Endothelial cell of umbilical vein (primary cell): ENCODE data around the gene NKX3-2. TPM values are rescaled to one million over a fixed set of nuclear protein-coding genes. Genes with fewer than 3 reads are reported as not detected.

ENCODE experiments used
- BruUV-seq: library from RNA; stranded (reverse); fragments of 400-500 nt; replicated peaks from 2 replicates; lab custom pipeline; 2021; lab: Mats Ljungman, UMichigan
- CTCF ChIA-PET: fragments of 300-600, 350-600 bp; sonication (Branson Sonifier 250); formaldehyde crosslinking; loops from one replicate; lab custom pipeline; 2021; ENCODE audit warnings: antibody characterized with exemption, inconsistent platforms; lab: Charles Lee
- POLR2A ChIA-PET: fragments of 300-600, 350-600 bp; sonication (Branson Sonifier 250); formaldehyde crosslinking; loops from one replicate; lab custom pipeline; 2021; ENCODE audit warnings: antibody characterized with exemption, inconsistent platforms; lab: Charles Lee
- DNase-seq: peaks from one replicate; pipeline ENCODE4 v3.0.0-alpha.2; 2011; ENCODE audit warnings: low read depth, low spot score
- FAIRE-seq: peaks from 2 replicates; lab custom pipeline; 2011; peaks lifted over from hg19 to GRCh38; lab: Jason Lieb, UNC
- H2AFZ ChIP-seq: 2 replicates; pipeline ENCODE4 v1.6.0; 2012; ENCODE audit warnings: low read depth, low read length, control low read depth, inconsistent platforms
- H3K27ac ChIP-seq: 2 replicates; pipeline ENCODE4 v1.5.1; 2011; ENCODE audit warnings: low read depth, mild to moderate bottlenecking, control low read depth, low read length, moderate library complexity; ENCODE audit not compliant: insufficient read depth
- H3K27me3 ChIP-seq, 2 experiments: 2 replicates each; pipeline versions ENCODE4 v1.6.0 to v1.6.1; 2011; ENCODE audit warnings: low read length in 2 of 2, mixed read lengths in 1 of 2; ENCODE audit not compliant: control insufficient read depth in 2 of 2, insufficient read depth in 2 of 2
- H3K36me3 ChIP-seq, 2 experiments: 2 replicates in 1 of 2; 3 replicates in 1 of 2; pipeline ENCODE4 v1.5.1; 2011; ENCODE audit warnings: low read length in 2 of 2, mild to moderate bottlenecking in 1 of 2, moderate library complexity in 1 of 2; ENCODE audit not compliant: control insufficient read depth in 2 of 2, insufficient read depth in 2 of 2; ENCODE audit errors: extremely low read depth in 1 of 2
- H3K4me1 ChIP-seq: 3 replicates; pipeline ENCODE4 v1.5.1; 2011; ENCODE audit warnings: mild to moderate bottlenecking, low read length; ENCODE audit not compliant: control insufficient read depth, insufficient read depth; ENCODE audit errors: extremely low read depth
- H3K4me2 ChIP-seq: 2 replicates; pipeline ENCODE4 v1.6.1; 2011; ENCODE audit warnings: low read length, control low read depth, mixed read lengths; ENCODE audit not compliant: insufficient read depth
- H3K4me3 ChIP-seq, 3 experiments: fragments of 200-600 bp in 1 of 3; sonication (generic), shearing (Covaris generic) in 1 of 3; replicated peaks in 1 of 3; 2 replicates each; pipeline ENCODE4 v1.5.1; 2011 to 2016; ENCODE audit warnings: control low read depth in 3 of 3, low read length in 3 of 3, mild to moderate bottlenecking in 2 of 3, inconsistent platforms in 1 of 3, low read depth in 1 of 3, moderate library complexity in 1 of 3; ENCODE audit not compliant: insufficient read depth in 1 of 3
- H3K79me2 ChIP-seq: 2 replicates; pipeline ENCODE4 v1.6.0; 2012; ENCODE audit warnings: low read length, inconsistent platforms; ENCODE audit not compliant: control insufficient read depth, insufficient read depth
- H3K9ac ChIP-seq: replicated peaks from 2 replicates; pipeline ENCODE3; 2011; ENCODE audit warnings: low read length, control low read depth; ENCODE audit not compliant: insufficient read depth; ENCODE audit errors: extremely low read depth
- H3K9me1 ChIP-seq: replicated peaks from 3 replicates; pipeline ENCODE4 v1.6.0; 2011; ENCODE audit warnings: mild to moderate bottlenecking, low read length; ENCODE audit not compliant: control insufficient read depth, insufficient read depth; ENCODE audit errors: extremely low read depth
- H3K9me3 ChIP-seq: replicated peaks from 2 replicates; pipeline ENCODE4 v1.5.1; 2012; ENCODE audit warnings: low read length, inconsistent platforms; ENCODE audit not compliant: control insufficient read depth, insufficient read depth
- H4K20me1 ChIP-seq: replicated peaks from 2 replicates; pipeline ENCODE3; 2011; ENCODE audit warnings: mild to moderate bottlenecking, low read length; ENCODE audit not compliant: control insufficient read depth, insufficient read depth; ENCODE audit errors: extremely low read depth
- CTCF ChIP-seq, 2 donors: IDR thresholded peaks; 1 replicate in 1 of 2; 2 replicates in 1 of 2; pipeline ENCODE4 v1.5.1; 2011; ENCODE audit warnings: low read length in 2 of 2, mild to moderate bottlenecking in 2 of 2, moderate library complexity in 2 of 2, control low read depth in 1 of 2, inconsistent platforms in 1 of 2, low read depth in 1 of 2; ENCODE audit not compliant: insufficient read depth in 1 of 2; ENCODE audit errors: extremely low read depth in 1 of 2
- EZH2 ChIP-seq: IDR thresholded peaks from 2 replicates; pipeline ENCODE4 v1.6.1; 2012; ENCODE audit warnings: borderline replicate concordance, low read depth, mild to moderate bottlenecking, moderate library complexity, low read length, inconsistent platforms; ENCODE audit not compliant: severe bottlenecking
- FOS ChIP-seq: IDR thresholded peaks from 2 replicates; pipeline ENCODE4 v1.6.1; 2011; ENCODE audit warnings: mild to moderate bottlenecking, low read length, moderate library complexity, borderline replicate concordance; ENCODE audit not compliant: insufficient read depth
- GATA2 ChIP-seq: IDR thresholded peaks from 2 replicates; pipeline ENCODE4 v1.7.0; 2011; ENCODE audit warnings: low read depth, mild to moderate bottlenecking, moderate library complexity, mixed read lengths, low read length; ENCODE audit not compliant: insufficient read length, insufficient read depth
- JUN ChIP-seq: IDR thresholded peaks from 2 replicates; pipeline ENCODE4 v1.6.1; 2011; ENCODE audit warnings: borderline replicate concordance, low read depth; ENCODE audit not compliant: insufficient read length, insufficient read depth
- MAX ChIP-seq: IDR thresholded peaks from 2 replicates; pipeline ENCODE4 v1.6.1; 2011; ENCODE audit not compliant: insufficient read depth, insufficient read length
- MYC ChIP-seq: IDR thresholded peaks from one replicate; pipeline ENCODE4 v1.6.1; 2011; ENCODE audit warnings: mild to moderate bottlenecking, low read depth, low read length
- POLR2A ChIP-seq: IDR thresholded peaks from 2 replicates; pipeline ENCODE4 v1.6.1; 2012; ENCODE audit warnings: low read depth, mild to moderate bottlenecking, control low read depth, low read length
- POLR2AphosphoS5 ChIP-seq: IDR thresholded peaks from 2 replicates; pipeline ENCODE4 v1.6.1; 2012; ENCODE audit warnings: low read depth, mild to moderate bottlenecking, control low read depth, low read length, moderate library complexity; ENCODE audit not compliant: insufficient read depth
- dilution Hi-C: fragments of 300-500 bp; cut with MboI; formaldehyde crosslinking; loops from one replicate; pipeline ENCODE4 v1.15.0; 2019; ENCODE audit warnings: low sequenced_read_pairs; ENCODE audit not compliant: extremely low pct_ligation_motif_present
- intact Hi-C: fragments of 100-400 bp; cut with micrococcal nuclease; formaldehyde crosslinking; loops from one replicate; pipeline ENCODE4 v1.10.0; 2022
- polyA plus RNA-seq, 4 experiments: library from polyadenylated mRNA; depleted of rRNA in 3 of 4; stranded (reverse) in 3 of 4; unstranded in 1 of 4; fragments of >200 nt; gene quantifications; 2 replicates each; pipeline versions ENCODE4 v1.2.1 to v1.2.3, GENCODE V29; 2011 to 2012; ENCODE audit warnings: missing spikeins in 1 of 4
- total RNA-seq: library from RNA; stranded (reverse); gene quantifications from 2 replicates; pipeline ENCODE4 v1.2.3, GENCODE V29; 2021

NKX3-2 gene
- total and polyA plus RNA-seq, 2 donors (not counting 3 experiments of a cell fraction or from before 2014, with no cell fraction given), result not detected

- Histone ChIP-seq H3K36me3 (no peaks in the 10 kb centered on the region), H3K9me3 (no peaks in the 10 kb centered on the region), H3K79me2 (no peaks in the 10 kb centered on the region), H3K9ac (no peak overlapping the region), H3K27me3 (peaks cover 19 to 48% of the 10 kb centered on the region in 2 experiments), H2AFZ (no peak overlapping the region), H3K9me1 (no peaks in the 10 kb centered on the region), H3K4me1 (no peaks in the 10 kb centered on the region), H3K4me3 (no peak overlapping the region), H3K27ac (no peak overlapping the region), H4K20me1 (no peaks in the 10 kb centered on the region), H3K4me2 (no peak overlapping the region)
- intact Hi-C loops (no loop called here), dilution Hi-C loops (no loop called here)
- no peak for FAIRE-seq
- no peak for TF ChIP-seq POLR2A
- no peak for TF ChIP-seq CTCF (IDR thresholded peaks at IDR 0.05; ENCODE audit: extremely low read depth in 1 of 2, insufficient read depth in 1 of 2, low read depth in 1 of 2, low read length in 2 of 2)
- TF ChIP-seq GATA2, result no peak
- no peak for TF ChIP-seq EZH2
- no peak for TF ChIP-seq POLR2AphosphoS5
- no peak for TF ChIP-seq FOS
- TF ChIP-seq MAX, result no peak
- TF ChIP-seq JUN, result no peak
- no peak for TF ChIP-seq MYC
- ChIA-PET POLR2A (interaction anchor here (0.7 kb wide), 1 partner anchor 8 kb away, joined by 3 read pairs; no protein-coding TSS in a partner anchor), CTCF (interaction anchor here (1.6 kb wide), 1 partner anchor 10 kb away, joined by 3 read pairs; no protein-coding TSS in a partner anchor)
- DNase-seq, result no peak
- BruUV-seq, result no TSS peak
Observed at GRCh38 chr4:13515268-13515667, 29.0 kb downstream of the NKX3-2 start.
